Spleen (tissue), 11 donors: ENCODE measurements around the gene CCDC102B. TPM values are rescaled to one million over a fixed set of nuclear protein-coding genes. Genes with fewer than 3 reads are reported as not detected.

ENCODE experiments used
- DNase-seq: peaks from one replicate; pipeline ENCODE4 v3.0.0-alpha.2; 2020
- H3K27ac ChIP-seq, 8 donors: fragments of 200-600 bp; sonication (generic) in 7 of 8; 1 replicate in 4 of 8; 2 replicates in 4 of 8; pipeline versions ENCODE4 v1.5.0 to v1.8.0; 2016 to 2021; ENCODE audit warnings: inconsistent platforms in 4 of 8, mild to moderate bottlenecking in 4 of 8, moderate library complexity in 1 of 8
- H3K27me3 ChIP-seq, 7 donors: fragments of 200-600 bp; sonication (generic) in 6 of 7; replicated peaks in 1 of 7; 1 replicate in 4 of 7; 2 replicates in 3 of 7; pipeline versions ENCODE4 v1.5.0 to v1.8.0; 2016 to 2021; ENCODE audit warnings: inconsistent platforms in 3 of 7, mild to moderate bottlenecking in 1 of 7
- H3K36me3 ChIP-seq, 6 donors: fragments of 200-600 bp; sonication (generic) in 5 of 6; 1 replicate in 4 of 6; 2 replicates in 2 of 6; pipeline versions ENCODE4 v1.5.0 to v1.8.0; 2016 to 2021; ENCODE audit warnings: inconsistent platforms in 2 of 6
- H3K4me1 ChIP-seq, 6 donors: fragments of 200-600 bp; sonication (generic) in 5 of 6; 1 replicate in 3 of 6; 2 replicates in 3 of 6; pipeline versions ENCODE4 v1.5.0 to v1.8.0; 2016 to 2021; ENCODE audit warnings: inconsistent platforms in 3 of 6
- H3K4me3 ChIP-seq, 8 donors: fragments of 200-600 bp; sonication (generic) in 7 of 8; 1 replicate in 4 of 8; 2 replicates in 4 of 8; pipeline versions ENCODE4 v1.5.0 to v1.8.0; 2016 to 2021; ENCODE audit warnings: inconsistent platforms in 4 of 8, mild to moderate bottlenecking in 4 of 8, moderate library complexity in 2 of 8
- H3K9me3 ChIP-seq, 8 donors: fragments of 200-600 bp; sonication (generic) in 7 of 8; 1 replicate in 4 of 8; 2 replicates in 4 of 8; pipeline versions ENCODE4 v1.5.0 to v1.8.0; 2016 to 2021; ENCODE audit warnings: inconsistent platforms in 4 of 8
- CTCF ChIP-seq, 11 experiments: fragments of 200-600 bp in 7 of 11; fragments of 450-650 bp in 4 of 11; sonication (generic) in 4 of 11; IDR thresholded peaks in 8 of 11; conservative IDR thresholded peaks in 3 of 11; 1 replicate in 7 of 11; 2 replicates in 4 of 11; pipeline versions ENCODE4 v1.4.0 to v1.8.0; 2016 to 2021; ENCODE audit warnings: antibody characterized with exemption in 11 of 11, inconsistent platforms in 4 of 11, mild to moderate bottlenecking in 1 of 11
- POLR2A ChIP-seq, 3 donors: fragments of 450-650 bp; IDR thresholded peaks; one replicate each; pipeline ENCODE4 v1.5.1; 2017; ENCODE audit warnings: antibody characterized with exemption in 3 of 3, mild to moderate bottlenecking in 1 of 3
- POLR2AphosphoS5 ChIP-seq, 3 donors: sonication (generic); formaldehyde crosslinking; IDR thresholded peaks; one replicate each; pipeline ENCODE4 v1.5.1; 2017; ENCODE audit warnings: antibody characterized with exemption in 3 of 3
- WGBS, 5 donors: extraction: QIAGEN DNeasy Blood & Tissue Kit in 3 of 5; methylation state at CpG; one replicate each; pipeline versions ENCODE4 v1.1.5 to v1.1.7; 2013 to 2018; 5-methylcytosine and 5-hydroxymethylcytosine counted together
- intact Hi-C: fragments of 100-400 bp; cut with DNase I; formaldehyde crosslinking; loops from one replicate; pipeline ENCODE4 v1.15.0; 2023; ENCODE audit warnings: low total_unique reads
- polyA plus RNA-seq, 3 donors: library from polyadenylated mRNA; stranded (reverse); fragments of 200-250 nt; gene quantifications; one replicate each; pipeline ENCODE4 v1.2.1, GENCODE V29; 2013
- total RNA-seq, 7 donors: library from RNA; depleted of rRNA in 3 of 7; stranded (reverse); fragments of >200 nt in 3 of 7; fragmentation: NEBNext Ultra II Directional in 4 of 7; extraction: Animal tissue kit (Norgen Biotek cat#: 25700) in 4 of 7; gene quantifications; one replicate each; pipeline versions ENCODE4 v1.1.0 to v1.2.1, GENCODE V29; 2016 to 2021
- donor health status: healthy with polysubstance abuse.
- donor health status: DM: no; HTN: no; CAD: no; lungs with moderate emphysema.
- donor health status: DM: no; HTN: no; CAD: no.
- donor health status: Bipolar disorder and iron deficiency.
- donor health status: healthy.
- donor health status: DM: no; HTN: no; CAD: no.
- donor health status: DM: yes; HTN: yes; CAD: no.

Gene CCDC102B
- total and polyA plus RNA-seq, 10 donors: 3.2 to 14.7 (median 7.0) TPM

- H3K4me3 ChIP-seq: no peak overlapping the region
- no peaks in the 10 kb centered on the region for H3K9me3 ChIP-seq
- no peak for DNase-seq
- no peaks in the 10 kb centered on the region for H3K4me1 ChIP-seq
- H3K36me3 ChIP-seq: no peaks in the 10 kb centered on the region
- 60 to 77% (median 74%) methylated on average over 4 of the region's 4 CpGs for WGBS, 5 donors
- no peaks in the 10 kb centered on the region for H3K27me3 ChIP-seq
- no peak overlapping the region for H3K27ac ChIP-seq
- TF ChIP-seq CTCF (IDR thresholded peaks at IDR 0.05 in 8 of 11, conservative IDR thresholded peaks at IDR 0.05 in 3 of 11): no peak
- no peak for TF ChIP-seq POLR2AphosphoS5 (IDR thresholded peaks at IDR 0.05)
- TF ChIP-seq POLR2A (IDR thresholded peaks at IDR 0.05): no peak
- intact Hi-C loops: loop anchor here (5.0 kb wide), 1 partner anchor 1232 kb away; no protein-coding TSS in a partner anchor
These were observed 57.0 kb downstream of the CCDC102B start for GRCh38 chr18:68854786-68855391.

- intact Hi-C loops: no loop called here
- TF ChIP-seq POLR2A (IDR thresholded peaks at IDR 0.05) (no peak), POLR2AphosphoS5 (IDR thresholded peaks at IDR 0.05) (no peak), CTCF (IDR thresholded peaks at IDR 0.05 in 8 of 11, conservative IDR thresholded peaks at IDR 0.05 in 3 of 11) (no peak)
- Histone ChIP-seq H3K27me3 (no peaks in the 10 kb centered on the region), H3K27ac (no peak overlapping the region), H3K4me3 (no peak overlapping the region), H3K4me1 (no peaks in the 10 kb centered on the region), H3K36me3 (no peaks in the 10 kb centered on the region), H3K9me3 (no peaks in the 10 kb centered on the region)
- DNase-seq: no peak
These were observed 57.6 kb downstream of the CCDC102B start for GRCh38 chr18:68855491-68855890.

GRCh38 chr18:68861365-68861764 is 63.5 kb downstream of the CCDC102B start:
- Histone ChIP-seq H3K36me3 (no peaks in the 10 kb centered on the region), H3K4me1 (no peaks in the 10 kb centered on the region), H3K27me3 (no peaks in the 10 kb centered on the region), H3K27ac (no peak overlapping the region), H3K9me3 (no peaks in the 10 kb centered on the region), H3K4me3 (no peak overlapping the region)
- intact Hi-C loops: no loop called here
- no peak for DNase-seq
- no peak for TF ChIP-seq POLR2A (IDR thresholded peaks at IDR 0.05)
- TF ChIP-seq POLR2AphosphoS5 (IDR thresholded peaks at IDR 0.05): no peak
- no peak for TF ChIP-seq CTCF (IDR thresholded peaks at IDR 0.05 in 8 of 11, conservative IDR thresholded peaks at IDR 0.05 in 3 of 11)
- 84 to 85% (median 84%) methylated on average over 2 of the region's 2 CpGs for WGBS, 5 donors

- no peak for DNase-seq
- Histone ChIP-seq H3K27ac (peak overlapping the region in 3 of 8 donors; percentile 12 to 27 (median 18)), H3K27me3 (no peaks in the 10 kb centered on the region), H3K4me3 (no peak overlapping the region), H3K36me3 (no peaks in the 10 kb centered on the region), H3K4me1 (no peaks in the 10 kb centered on the region), H3K9me3 (no peaks in the 10 kb centered on the region)
- intact Hi-C loops: no loop called here
- TF ChIP-seq CTCF (IDR thresholded peaks at IDR 0.05 in 8 of 11, conservative IDR thresholded peaks at IDR 0.05 in 3 of 11): no peak
- TF ChIP-seq POLR2AphosphoS5 (IDR thresholded peaks at IDR 0.05): no peak
- no peak for TF ChIP-seq POLR2A (IDR thresholded peaks at IDR 0.05)
- 55 to 75% (median 69%) methylated on average over 2 of the region's 2 CpGs for WGBS, 5 donors
These were observed 67.1 kb downstream of the CCDC102B start for GRCh38 chr18:68865021-68865420.
